Measurements from ENCODE around the gene SLC9A8.
"Not testable (repeated sequence)": the region's sequence is repeated elsewhere in the genome, so short reads cannot be mapped to it uniquely, and the experiment has no call there.

Gene SLC9A8

DNA sequence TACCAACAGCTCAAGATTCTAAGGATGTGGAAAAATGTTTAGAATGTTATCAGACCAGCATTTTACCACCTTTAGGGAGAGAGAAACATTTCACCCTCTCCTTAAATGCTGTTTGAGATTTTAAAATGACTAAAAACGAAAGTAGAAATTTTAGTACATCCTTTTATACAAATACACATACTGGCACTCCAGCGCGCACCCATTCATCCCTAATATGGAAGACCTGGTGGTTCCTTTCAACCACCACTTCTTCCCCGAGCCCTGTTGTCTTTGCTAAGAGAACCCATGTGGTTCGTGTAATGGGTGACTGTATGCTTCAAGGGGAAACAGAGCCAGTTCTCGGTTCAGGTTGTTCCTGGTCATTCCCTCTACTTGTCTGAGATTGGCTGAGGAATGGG is 81.4 kb downstream of the SLC9A8 start:
- H3K27ac Mint-ChIP-seq = peak overlapping the region; percentile 94
- ATAC-seq (peak; percentile 76), DNase-seq (ENCODE audit: low spot score in 2 of 2) (peak in 1 of 2 donors; percentile 74)
- no peaks in the 10 kb centered on the region for H3K9me3 Mint-ChIP-seq
- H3K4me1 Mint-ChIP-seq = peaks cover 45% of the 10 kb centered on the region
- peaks cover 42% of the 10 kb centered on the region for H3K36me3 Mint-ChIP-seq
- peak overlapping the region; percentile 69 for H3K4me3 Mint-ChIP-seq

DNA sequence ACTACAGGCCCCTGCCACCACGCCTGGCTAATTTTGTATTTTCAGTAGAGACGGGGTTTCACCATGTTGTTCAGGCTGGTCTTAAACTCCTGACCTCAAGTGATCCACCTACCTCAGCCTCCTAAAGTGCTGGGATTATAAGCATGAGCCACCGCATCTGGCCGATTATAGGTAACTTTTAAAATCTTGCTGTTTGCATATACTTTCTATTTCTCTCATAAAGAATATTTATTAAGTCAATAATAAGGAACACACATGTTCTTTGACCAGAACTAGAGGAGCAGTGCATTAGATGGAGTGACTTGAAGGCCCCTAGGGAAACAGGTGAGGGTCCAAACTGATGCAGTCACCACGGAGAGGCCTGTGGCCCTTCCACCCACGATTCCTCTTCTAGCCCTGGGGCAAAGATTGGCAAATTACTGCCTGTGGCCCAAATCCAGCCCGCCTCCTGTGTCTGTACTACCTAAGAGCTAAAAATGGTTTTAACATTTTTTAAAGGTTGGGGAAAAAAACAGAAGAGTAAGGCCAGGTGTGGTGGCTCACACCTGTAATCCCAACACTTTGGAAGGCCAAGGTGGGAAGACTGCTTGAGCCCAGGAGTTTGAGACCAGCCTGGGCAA is 83.0 kb downstream of the SLC9A8 start:
- not testable (repeated sequence) for H3K27ac Mint-ChIP-seq; H3K4me3 Mint-ChIP-seq; H3K9me3 Mint-ChIP-seq; ATAC-seq; DNase-seq (ENCODE audit: low spot score in 2 of 2)
- H3K36me3 Mint-ChIP-seq = peaks cover 32% of the 10 kb centered on the region
- peaks cover 43% of the 10 kb centered on the region for H3K4me1 Mint-ChIP-seq

DNA sequence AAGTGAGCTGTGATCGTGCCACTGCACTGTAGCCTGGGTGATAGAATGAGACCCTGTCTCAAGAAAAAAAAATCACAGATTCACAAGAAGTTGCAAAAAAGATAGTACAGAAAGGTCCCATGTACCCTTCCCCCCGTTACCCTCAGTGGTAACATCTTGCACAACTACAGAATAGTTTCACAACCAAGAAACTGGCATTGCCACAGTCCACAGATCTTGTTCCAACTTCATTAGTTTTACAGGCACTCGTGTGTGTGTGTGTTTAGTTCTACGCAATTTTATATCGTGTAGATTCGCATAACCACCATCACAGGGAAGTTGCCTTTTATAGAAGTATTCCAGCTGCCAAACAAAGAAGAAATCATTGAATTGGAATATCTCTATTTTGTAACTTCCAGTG is 83.6 kb downstream of the SLC9A8 start:
- H3K4me3 Mint-ChIP-seq = no peak overlapping the region
- ATAC-seq (no peak), DNase-seq (ENCODE audit: low spot score in 2 of 2) (no peak)
- H3K4me1 Mint-ChIP-seq = peaks cover 43% of the 10 kb centered on the region
- peaks cover 31% of the 10 kb centered on the region for H3K36me3 Mint-ChIP-seq
- H3K9me3 Mint-ChIP-seq = no peaks in the 10 kb centered on the region
- H3K27ac Mint-ChIP-seq = no peak overlapping the region

DNA sequence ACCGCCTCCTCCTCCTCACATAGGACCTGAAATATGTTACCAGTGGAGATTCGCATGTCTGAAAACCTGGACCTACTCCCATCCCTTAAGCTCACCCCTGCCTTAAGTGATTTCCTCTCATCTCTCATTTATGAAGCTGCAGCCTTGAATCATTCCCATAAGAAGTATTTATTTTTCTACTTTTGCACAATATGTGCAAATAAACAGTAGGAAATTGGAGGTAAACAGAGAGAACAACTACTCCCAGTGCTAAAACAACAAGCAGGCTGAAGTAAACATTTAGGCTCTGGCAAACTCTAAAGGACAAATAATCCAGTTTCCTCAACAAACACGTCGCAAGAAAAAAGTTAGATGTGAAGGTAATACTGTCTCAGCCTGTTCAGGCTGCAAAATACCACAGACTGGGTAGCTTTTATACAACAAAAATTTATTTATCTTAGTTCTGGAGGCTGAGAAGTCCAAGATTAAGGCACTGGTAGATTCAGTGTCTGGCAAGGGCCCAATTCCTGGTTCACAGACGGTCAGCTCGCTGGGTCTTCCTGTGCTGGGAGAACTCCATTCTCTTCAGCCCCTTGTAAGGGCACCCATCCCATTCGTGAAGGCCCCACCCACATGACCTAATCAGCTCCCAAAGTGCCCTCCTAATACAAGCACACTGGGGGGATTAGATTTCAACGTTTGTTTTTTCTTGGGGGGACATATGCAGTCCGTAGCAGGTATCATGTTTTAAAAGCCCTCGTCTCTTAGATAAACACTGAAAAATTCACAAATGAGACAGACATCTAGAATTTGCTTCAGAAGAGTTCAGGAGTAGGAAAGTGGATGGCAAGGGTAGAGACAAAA is 87.1 kb downstream of the SLC9A8 start:
- Mint-ChIP-seq H3K4me1 (peaks cover 8% of the 10 kb centered on the region), H3K4me3 (no peak overlapping the region), H3K36me3 (peaks cover 26% of the 10 kb centered on the region), H3K9me3 (no peaks in the 10 kb centered on the region), H3K27ac (no peak overlapping the region)
- ATAC-seq (no peak), DNase-seq (ENCODE audit: low spot score in 2 of 2) (no peak)

DNA sequence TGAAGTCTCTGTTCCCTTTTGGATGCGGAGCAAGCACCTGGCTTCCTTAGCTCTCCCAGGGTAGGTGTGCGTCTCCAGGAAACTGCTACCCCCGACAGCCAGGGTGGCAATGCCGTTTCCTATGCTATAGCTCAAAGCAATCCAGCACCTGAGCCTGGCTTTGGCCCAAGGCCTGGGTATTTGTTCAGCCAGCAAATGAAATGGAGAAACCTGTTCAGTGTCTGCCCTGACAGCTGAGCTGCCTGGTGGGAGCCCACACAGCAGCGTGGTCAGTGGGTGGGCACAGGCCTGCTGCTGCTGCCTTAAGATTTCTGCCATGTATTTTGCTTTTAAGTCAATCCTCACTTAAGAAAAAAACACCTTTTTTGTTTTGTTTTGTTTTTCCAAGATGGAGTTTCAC is 89.0 kb downstream of the SLC9A8 start:
- Mint-ChIP-seq H3K4me1 (peaks cover 13% of the 10 kb centered on the region), H3K36me3 (peaks cover 41% of the 10 kb centered on the region), H3K9me3 (no peaks in the 10 kb centered on the region), H3K4me3 (no peak overlapping the region), H3K27ac (no peak overlapping the region)
- no peak for DNase-seq (ENCODE audit: low spot score in 2 of 2)
- ATAC-seq = no peak

DNA sequence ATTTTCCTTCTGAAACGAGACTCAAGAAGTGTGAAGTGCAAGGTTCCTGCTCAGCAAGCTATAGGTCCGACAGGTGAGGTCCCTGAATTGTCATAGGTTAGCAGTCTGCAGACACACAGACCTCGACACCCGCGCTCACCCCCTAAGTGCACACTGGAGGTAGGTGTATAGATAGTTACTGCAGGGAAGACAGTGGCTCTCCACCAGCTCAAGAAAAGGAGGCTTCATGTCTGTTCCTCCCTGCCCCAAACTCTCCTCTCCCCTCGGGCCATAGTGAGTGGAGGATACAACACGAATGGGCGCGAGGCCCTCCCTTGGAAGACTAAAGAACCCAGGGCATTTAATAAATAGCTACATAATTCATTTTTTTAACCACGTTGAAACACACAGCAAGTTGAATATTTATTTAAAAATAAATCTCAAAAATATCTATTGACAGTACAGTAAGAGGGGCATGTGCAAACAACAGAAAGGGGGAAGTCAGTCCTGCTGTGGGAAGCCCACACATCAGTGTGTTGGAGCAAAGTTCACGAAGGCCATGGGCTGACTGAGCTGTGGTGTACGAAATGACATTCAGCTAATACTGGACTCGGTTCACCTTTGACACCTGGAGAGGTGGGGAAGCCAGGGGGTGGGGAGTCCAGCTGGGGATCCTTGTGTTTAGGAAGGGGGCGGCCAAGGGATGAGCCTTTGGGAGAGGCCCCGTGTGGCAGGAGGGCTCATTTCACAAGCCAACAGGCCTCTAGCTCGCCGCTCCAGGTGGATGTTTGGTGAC is 92.0 kb downstream of the SLC9A8 start:
- no peak for ATAC-seq
- H3K9me3 Mint-ChIP-seq = no peaks in the 10 kb centered on the region
- peak overlapping the region; percentile 69 for H3K27ac Mint-ChIP-seq
- peaks cover 18% of the 10 kb centered on the region for H3K4me1 Mint-ChIP-seq
- DNase-seq (ENCODE audit: low spot score in 2 of 2) = no peak
- H3K4me3 Mint-ChIP-seq = no peak overlapping the region
- peaks cover 62% of the 10 kb centered on the region for H3K36me3 Mint-ChIP-seq

DNA sequence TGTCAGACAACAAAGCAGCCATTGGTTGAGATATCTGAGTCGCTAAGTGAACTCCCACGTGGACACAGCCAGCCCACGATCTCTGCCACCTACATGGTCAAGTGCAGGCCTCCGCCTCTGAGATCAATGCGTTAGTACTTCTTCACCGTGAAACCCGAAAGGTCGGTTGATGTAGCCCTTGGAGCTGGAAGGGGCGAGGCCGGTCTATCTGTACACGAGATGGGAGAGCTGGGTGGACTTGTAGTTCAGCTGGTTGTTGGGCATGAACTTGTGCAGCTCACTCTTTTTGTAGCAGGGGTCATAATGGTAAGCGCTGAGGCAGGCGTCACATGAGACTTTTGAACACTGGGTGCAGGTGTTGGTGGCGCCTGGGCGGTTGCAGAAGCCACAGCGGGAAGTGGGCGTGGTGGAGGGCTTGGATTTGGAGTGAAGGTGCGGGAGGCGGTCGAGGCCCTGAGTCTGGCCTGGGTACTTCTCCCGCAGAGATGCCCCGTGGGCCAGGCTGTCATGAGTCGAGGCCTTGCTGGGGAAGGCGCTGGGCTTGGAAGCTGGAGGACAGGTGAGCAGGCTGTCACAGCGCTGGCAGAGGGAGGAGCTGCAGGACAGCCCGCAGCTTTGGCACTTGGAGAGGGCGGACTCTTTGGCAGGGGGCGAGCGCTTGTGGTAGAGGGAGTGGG is 92.9 kb downstream of the SLC9A8 start:
- Mint-ChIP-seq H3K36me3 (peaks cover 68% of the 10 kb centered on the region), H3K4me3 (no peak overlapping the region), H3K4me1 (peaks cover 27% of the 10 kb centered on the region), H3K27ac (peak overlapping the region; percentile 77), H3K9me3 (no peaks in the 10 kb centered on the region)
- no peak for ATAC-seq
- no peak for DNase-seq (ENCODE audit: low spot score in 2 of 2)

DNA sequence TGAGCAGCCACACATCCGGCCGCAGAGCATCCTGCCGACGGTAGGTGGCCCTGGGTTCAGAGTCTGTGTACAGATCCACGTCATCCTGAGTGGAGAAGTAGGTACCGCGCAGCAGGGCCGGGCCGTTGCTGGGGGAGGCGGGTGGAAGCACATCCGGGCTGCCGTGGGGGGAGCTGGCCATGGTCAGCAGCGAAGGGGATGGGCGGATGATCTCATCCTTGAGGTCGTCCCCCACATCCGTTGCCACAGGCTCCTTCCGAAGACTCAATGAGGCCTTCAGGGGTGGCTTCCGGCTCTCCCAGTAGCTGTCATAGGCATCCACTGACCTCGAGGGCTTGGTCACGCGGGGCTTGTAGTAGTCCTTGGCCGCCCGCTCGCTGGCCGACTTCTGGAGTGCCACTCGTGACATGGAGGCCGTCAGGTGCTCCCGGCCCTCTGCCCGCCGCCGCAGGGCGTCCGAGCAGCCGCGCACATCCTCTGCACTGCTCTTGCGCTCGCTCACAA is 93.5 kb downstream of the SLC9A8 start:
- ATAC-seq = no peak
- no peak for DNase-seq (ENCODE audit: low spot score in 2 of 2)
- Mint-ChIP-seq H3K9me3 (no peaks in the 10 kb centered on the region), H3K4me3 (no peak overlapping the region), H3K27ac (peak overlapping the region; percentile 77), H3K36me3 (peaks cover 68% of the 10 kb centered on the region), H3K4me1 (peaks cover 27% of the 10 kb centered on the region)

DNA sequence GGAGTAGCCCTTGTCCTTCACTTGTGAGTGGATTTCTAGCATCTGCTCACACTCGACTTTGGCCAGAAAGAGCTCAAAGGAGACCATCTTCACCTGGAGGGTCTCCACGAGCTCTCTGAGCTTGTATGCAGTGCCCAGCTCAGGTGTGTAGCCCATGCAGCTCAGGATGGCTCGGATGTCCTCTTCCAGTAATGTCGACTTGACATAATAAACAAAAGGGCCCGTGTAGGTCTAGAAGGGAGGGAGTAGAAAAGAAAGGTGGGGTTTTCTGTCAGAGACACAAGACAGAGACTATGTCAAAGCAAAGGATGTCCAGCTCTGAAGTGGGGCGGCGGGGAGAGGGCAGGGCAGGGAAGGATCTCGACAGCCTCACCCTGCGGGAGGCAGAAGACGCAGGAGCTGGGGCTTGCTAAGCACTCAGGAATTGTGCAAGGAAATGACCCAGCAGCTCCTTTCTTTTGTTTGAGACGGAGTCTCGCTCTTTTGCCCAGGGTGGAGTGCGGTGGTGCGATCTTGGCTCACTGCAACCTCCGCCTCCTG is 94.1 kb downstream of the SLC9A8 start:
- Mint-ChIP-seq H3K36me3 (peaks cover 68% of the 10 kb centered on the region), H3K9me3 (no peaks in the 10 kb centered on the region), H3K4me3 (no peak overlapping the region), H3K27ac (peak overlapping the region; percentile 37), H3K4me1 (peaks cover 27% of the 10 kb centered on the region)
- DNase-seq (ENCODE audit: low spot score in 2 of 2) = no peak
- ATAC-seq = no peak

DNA sequence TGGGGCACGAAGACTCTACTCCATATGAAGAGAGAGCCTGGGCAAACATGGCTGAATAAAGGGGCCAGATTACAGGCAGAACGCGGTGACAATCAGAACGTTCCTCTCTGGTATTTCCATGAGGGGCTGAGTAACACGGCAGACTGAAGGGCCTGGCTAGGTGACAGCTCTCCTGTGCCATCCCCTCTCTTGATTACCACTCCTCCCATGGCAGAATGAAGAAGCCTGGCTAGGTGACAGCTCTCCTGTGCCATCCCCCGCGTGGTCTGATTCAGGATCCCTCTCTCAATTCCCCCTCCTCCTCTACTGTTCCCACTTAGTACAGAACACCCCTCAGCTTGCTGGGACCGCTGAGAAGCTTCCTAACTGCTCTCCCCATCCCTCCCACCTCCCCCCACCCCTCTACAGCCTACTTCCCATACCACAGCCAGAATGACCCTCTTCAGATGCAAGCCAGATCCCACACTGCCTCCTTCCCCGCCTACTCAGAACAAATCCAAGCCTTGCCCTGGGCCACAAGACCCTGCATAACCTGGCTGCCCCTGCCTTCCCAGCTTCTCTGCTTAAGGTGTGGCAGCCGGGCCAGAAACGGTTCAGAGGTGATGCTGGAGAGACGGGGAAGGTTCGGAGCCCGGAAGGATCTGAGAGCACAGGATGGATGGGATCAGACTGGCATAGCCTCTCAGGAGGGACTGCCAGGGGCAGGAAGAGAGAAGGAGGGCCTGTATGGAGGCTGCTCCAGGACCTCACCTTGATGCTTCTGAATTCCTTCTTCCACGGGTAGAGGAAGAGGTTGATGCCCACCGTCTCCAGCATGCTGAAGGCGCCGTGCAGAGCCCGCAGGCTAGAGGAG is 95.0 kb downstream of the SLC9A8 start:
- Mint-ChIP-seq H3K4me3 (no peak overlapping the region), H3K36me3 (peaks cover 65% of the 10 kb centered on the region), H3K4me1 (peaks cover 30% of the 10 kb centered on the region), H3K9me3 (no peaks in the 10 kb centered on the region), H3K27ac (peak overlapping the region; percentile 64)
- ATAC-seq (no peak), DNase-seq (ENCODE audit: low spot score in 2 of 2) (no peak)

DNA sequence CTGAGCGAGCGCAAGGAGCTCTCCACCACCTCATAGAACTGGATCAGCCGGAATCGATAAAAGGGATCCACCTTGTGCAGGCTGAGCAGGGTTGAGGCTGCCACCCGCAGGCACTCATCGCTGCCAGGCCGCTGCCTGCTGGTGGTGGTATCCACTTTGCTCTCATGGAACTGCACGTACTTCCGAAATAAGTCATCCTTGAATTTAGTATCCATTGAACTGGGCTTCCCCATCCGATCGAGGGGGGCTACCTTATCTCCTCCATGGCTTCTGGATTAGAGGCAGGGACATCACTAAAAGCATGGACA is 95.6 kb downstream of the SLC9A8 start:
- ATAC-seq (no peak), DNase-seq (ENCODE audit: low spot score in 2 of 2) (no peak)
- Mint-ChIP-seq H3K27ac (peak overlapping the region; percentile 64), H3K9me3 (no peaks in the 10 kb centered on the region), H3K36me3 (peaks cover 60% of the 10 kb centered on the region), H3K4me3 (no peak overlapping the region), H3K4me1 (peaks cover 34% of the 10 kb centered on the region)

DNA sequence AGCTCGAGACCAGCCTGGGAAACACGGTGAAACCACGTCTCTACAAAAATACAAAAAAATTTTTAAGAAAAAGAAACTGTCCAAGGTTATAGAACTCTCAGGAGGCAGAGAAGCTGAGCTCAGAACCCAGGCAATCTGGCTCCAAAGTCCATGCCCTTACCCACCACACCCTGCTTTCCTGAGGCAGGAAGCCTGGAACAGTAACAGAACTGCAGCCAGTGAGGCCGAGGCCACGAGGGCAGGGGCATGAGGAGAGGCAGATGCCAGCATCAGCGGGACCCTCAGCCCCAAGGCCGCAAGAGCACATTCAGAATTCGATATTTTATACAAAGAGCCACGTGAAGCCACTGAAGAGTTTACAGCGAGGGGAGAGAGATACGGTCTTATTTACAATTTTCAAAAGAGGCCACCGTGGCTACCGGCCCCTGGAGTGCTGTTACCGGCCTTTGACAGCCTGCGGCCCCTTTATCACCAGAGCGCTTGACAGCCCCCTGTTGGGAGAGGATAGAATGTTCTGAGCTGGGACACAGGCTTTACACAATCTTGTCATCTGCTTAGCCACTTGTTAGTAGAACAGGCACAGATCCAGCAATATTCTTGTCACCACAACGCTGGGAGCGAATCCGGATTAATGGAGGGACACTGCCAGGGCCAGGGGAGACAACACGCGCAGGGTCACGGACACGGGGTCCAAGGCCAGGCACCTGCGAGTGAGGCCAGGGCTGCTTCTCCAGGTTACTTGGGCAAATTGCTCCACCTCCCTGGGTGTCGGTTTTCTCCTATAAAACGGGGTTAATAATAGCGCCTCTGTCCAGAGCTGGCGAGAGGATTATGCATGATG is 97.1 kb downstream of the SLC9A8 start:
- Mint-ChIP-seq H3K4me3 (no peak overlapping the region), H3K4me1 (peaks cover 49% of the 10 kb centered on the region), H3K9me3 (no peaks in the 10 kb centered on the region), H3K27ac (peak overlapping the region; percentile 82), H3K36me3 (peaks cover 49% of the 10 kb centered on the region)
- ATAC-seq = no peak
- DNase-seq (ENCODE audit: low spot score in 2 of 2) = no peak

DNA sequence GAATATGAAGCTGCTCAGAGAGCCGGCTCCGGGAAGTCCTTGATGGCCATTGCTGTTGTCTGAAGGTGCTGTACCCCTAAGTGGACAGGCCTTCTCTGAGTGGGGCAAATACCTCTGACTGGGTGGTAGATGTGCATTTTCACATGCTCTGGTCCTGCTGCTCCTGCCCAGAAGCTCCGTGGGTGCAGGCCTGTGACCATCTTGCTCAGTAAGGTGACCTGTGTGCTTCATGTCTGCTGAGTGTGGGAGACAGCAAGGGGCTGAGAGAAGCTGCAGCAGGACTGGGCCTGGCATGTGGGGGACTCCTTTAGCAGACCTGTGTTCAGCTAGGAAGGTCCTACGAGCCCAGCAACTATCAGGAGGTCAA is 97.7 kb downstream of the SLC9A8 start:
- peak overlapping the region; percentile 82 for H3K27ac Mint-ChIP-seq

More for the DNA sequence above, 97.7 kb downstream of the SLC9A8 start:
- DNase-seq (ENCODE audit: low spot score in 2 of 2) = no peak
- Mint-ChIP-seq H3K4me3 (no peak overlapping the region), H3K4me1 (peaks cover 48% of the 10 kb centered on the region), H3K36me3 (peaks cover 45% of the 10 kb centered on the region), H3K9me3 (no peaks in the 10 kb centered on the region)
- no peak for ATAC-seq
